Activated CD8-positive, alpha-beta T cell treated with anti-CD3 and anti-CD28 coated beads for 36 hours (primary cell): ENCODE results near the gene HSPA2. TPM values are rescaled to one million over a fixed set of nuclear protein-coding genes. Genes with fewer than 3 reads are reported as not detected.

ENCODE experiments used
- ATAC-seq: fragments of 200-7000 bp; cut with Tn5 transposase; one replicate; pipeline ENCODE4 v1.10.0; 2021; ENCODE audit warnings: mild to moderate bottlenecking, moderate library complexity
- CTCF ChIA-PET: fragments of 350-600 bp; sonication (Branson Sonifier 250); formaldehyde crosslinking; loops from one replicate; lab custom pipeline; 2021; ENCODE audit warnings: antibody characterized with exemption; lab: Charles Lee
- POLR2A ChIA-PET: fragments of 350-600 bp; sonication (Branson Sonifier 250); formaldehyde crosslinking; loops from one replicate; lab custom pipeline; 2021; ENCODE audit warnings: antibody characterized with exemption; lab: Charles Lee
- DNase-seq: peaks from one replicate; pipeline ENCODE4 v3.0.0-alpha.2; 2020
- H3K27ac Mint-ChIP-seq: one replicate; pipeline ENCODE4 v1.8.0; 2021; ENCODE audit warnings: mild to moderate bottlenecking, mixed read lengths
- H3K27me3 Mint-ChIP-seq: one replicate; pipeline ENCODE4 v1.8.0; 2021; ENCODE audit warnings: mixed read lengths
- H3K36me3 Mint-ChIP-seq: one replicate; pipeline ENCODE4 v1.8.0; 2021; ENCODE audit warnings: low read depth, mixed read lengths
- H3K4me1 Mint-ChIP-seq: one replicate; pipeline ENCODE4 v1.8.0; 2021; ENCODE audit warnings: low read depth, mixed read lengths
- H3K4me3 Mint-ChIP-seq: one replicate; pipeline ENCODE4 v1.8.0; 2021; ENCODE audit warnings: mild to moderate bottlenecking, moderate library complexity, mixed read lengths
- H3K9me3 Mint-ChIP-seq: one replicate; pipeline ENCODE4 v1.8.0; 2021; ENCODE audit warnings: mixed read lengths
- intact Hi-C: fragments of 100-400 bp; cut with micrococcal nuclease; formaldehyde crosslinking; loops from one replicate; pipeline ENCODE4 v1.10.0; 2022
- total RNA-seq, 2 experiments: library from RNA; stranded (reverse); gene quantifications; one replicate each; pipeline ENCODE4 v1.2.3, GENCODE V29; 2021
- TF ChIP-seq, protein P1 (sequence below): fragments of 200-600 bp; IDR thresholded peaks from one replicate; pipeline ENCODE4 v1.8.0; 2022; ENCODE audit warnings: antibody characterized with exemption, mild to moderate bottlenecking

HSPA2 gene
- total RNA-seq, 2 experiments from 2014 or later, result 2.9 to 3.6 TPM

DNA sequence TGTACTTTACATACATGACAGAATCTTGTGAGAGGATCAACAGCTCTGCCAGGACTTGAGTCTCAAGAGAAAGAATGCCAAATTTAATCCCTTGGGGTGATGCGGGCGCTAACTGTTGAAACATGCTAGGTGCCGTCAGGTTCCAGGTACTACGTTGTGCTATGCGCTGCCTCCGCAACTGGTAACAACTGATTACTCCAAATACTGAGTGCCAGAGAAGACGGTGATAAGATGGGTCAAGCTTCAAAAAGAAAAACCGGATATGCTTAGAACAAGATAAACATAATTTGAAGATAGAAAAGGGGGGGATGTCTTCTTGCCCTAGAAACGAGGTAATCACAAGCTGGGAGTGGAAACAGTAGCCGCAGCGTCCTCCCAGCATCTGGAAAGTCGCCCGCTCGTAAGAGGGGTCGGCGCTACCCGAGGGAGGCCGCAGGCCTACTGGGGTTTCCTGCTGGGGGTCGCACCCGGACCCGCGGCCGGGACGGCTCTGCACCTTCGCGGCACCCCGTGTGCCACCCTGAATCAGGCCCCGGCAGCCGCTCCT, 37.6 kb upstream of the HSPA2 start:
- CTCF ChIA-PET, result interaction anchor here (1.0 to 3.1 kb wide), 5 partner anchors 8 to 134 kb away, joined by 3 to 23 read pairs (median 4); no protein-coding TSS in a partner anchor
- TF ChIP-seq, protein P1, sequence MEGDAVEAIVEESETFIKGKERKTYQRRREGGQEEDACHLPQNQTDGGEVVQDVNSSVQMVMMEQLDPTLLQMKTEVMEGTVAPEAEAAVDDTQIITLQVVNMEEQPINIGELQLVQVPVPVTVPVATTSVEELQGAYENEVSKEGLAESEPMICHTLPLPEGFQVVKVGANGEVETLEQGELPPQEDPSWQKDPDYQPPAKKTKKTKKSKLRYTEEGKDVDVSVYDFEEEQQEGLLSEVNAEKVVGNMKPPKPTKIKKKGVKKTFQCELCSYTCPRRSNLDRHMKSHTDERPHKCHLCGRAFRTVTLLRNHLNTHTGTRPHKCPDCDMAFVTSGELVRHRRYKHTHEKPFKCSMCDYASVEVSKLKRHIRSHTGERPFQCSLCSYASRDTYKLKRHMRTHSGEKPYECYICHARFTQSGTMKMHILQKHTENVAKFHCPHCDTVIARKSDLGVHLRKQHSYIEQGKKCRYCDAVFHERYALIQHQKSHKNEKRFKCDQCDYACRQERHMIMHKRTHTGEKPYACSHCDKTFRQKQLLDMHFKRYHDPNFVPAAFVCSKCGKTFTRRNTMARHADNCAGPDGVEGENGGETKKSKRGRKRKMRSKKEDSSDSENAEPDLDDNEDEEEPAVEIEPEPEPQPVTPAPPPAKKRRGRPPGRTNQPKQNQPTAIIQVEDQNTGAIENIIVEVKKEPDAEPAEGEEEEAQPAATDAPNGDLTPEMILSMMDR, result no peak
- DNase-seq (peak; percentile 41), ATAC-seq (no peak)
- Mint-ChIP-seq H3K9me3 (no peaks in the 10 kb centered on the region), H3K27me3 (no peaks in the 10 kb centered on the region), H3K36me3 (peaks cover 61% of the 10 kb centered on the region), H3K4me1 (peaks cover 26% of the 10 kb centered on the region), H3K27ac (peak overlapping the region; percentile 97), H3K4me3 (peak overlapping the region; percentile 79)
- POLR2A ChIA-PET, result interaction anchor here (0.8 to 3.4 kb wide), 14 partner anchors 8 to 398 kb away, joined by 3 to 19 read pairs (median 4); partner anchors contain the start of genes AKAP5, HSPA2 and MTHFD1
- intact Hi-C loops, result no loop called here

DNA sequence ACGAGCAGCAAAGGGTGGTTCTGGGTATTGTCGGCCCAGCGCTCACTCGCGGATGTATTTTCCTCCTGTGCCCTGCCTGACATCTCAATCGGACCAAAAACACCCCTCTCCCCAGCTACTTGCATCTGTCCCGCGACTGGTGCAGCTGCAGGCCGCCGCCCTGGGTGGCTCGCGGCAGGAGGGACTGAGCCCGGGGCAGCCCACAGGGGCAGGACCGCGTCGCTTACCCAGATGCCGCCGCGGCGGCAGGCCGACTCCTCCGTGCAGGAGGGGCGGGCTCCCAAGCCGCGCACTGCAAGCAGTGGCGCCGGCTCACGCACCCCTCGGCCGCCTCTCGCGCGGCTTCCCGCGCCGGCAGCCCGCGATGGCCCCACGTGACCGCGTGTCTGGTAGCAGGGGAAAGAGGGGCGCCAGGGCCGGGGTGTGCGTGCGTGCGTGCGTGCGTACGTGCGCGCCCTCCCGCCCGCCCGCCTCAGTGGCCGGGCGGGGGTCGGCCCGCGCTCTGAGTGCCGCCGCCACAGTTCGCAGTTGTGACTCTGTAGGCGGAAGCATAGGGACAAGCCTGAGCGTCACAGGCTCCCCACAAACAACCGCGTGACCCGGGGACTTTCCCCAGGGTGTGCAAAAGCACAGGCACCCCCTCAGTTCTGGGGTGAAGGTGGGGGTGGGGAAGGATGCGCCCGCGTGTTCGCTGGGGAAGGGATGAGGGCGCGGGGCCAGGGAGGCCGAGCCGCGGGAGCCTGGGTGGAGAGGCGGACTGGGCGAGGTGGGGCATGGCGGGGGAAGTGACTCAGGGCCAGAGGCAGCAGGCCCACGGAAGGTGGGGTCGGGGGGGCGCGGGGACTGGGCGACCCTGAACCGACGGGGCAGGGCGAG, 36.9 kb upstream of the HSPA2 start, which contains the start of gene ZBTB25:
Gene ZBTB25, minus strand, starts transcription at position 405 of the 876 bp plus-strand sequence. CDS start 13,305 bp downstream, outside the sequence.
- POLR2A ChIA-PET, result interaction anchor here (0.7 to 3.4 kb wide), 15 partner anchors 8 to 165 kb away, joined by 3 to 19 read pairs (median 6); partner anchors contain the start of genes AKAP5, HSPA2 and MTHFD1
- intact Hi-C loops, result no loop called here
- no peaks in the 10 kb centered on the region for H3K27me3 Mint-ChIP-seq
- TF ChIP-seq, protein P1, result no peak
- ATAC-seq (peak; percentile 64), DNase-seq (peak; percentile 97)
- CTCF ChIA-PET, result interaction anchor here (1.0 to 3.1 kb wide), 2 partner anchors 7 to 74 kb away, joined by 4 to 23 read pairs; no protein-coding TSS in a partner anchor
- peaks cover 31% of the 10 kb centered on the region for H3K4me1 Mint-ChIP-seq
- no peaks in the 10 kb centered on the region for H3K9me3 Mint-ChIP-seq
- H3K36me3 Mint-ChIP-seq, result peaks cover 63% of the 10 kb centered on the region
- H3K27ac Mint-ChIP-seq, result peak within 1 kb of the TSS; percentile 99
- H3K4me3 Mint-ChIP-seq, result peak within 1 kb of the TSS; percentile 79

DNA sequence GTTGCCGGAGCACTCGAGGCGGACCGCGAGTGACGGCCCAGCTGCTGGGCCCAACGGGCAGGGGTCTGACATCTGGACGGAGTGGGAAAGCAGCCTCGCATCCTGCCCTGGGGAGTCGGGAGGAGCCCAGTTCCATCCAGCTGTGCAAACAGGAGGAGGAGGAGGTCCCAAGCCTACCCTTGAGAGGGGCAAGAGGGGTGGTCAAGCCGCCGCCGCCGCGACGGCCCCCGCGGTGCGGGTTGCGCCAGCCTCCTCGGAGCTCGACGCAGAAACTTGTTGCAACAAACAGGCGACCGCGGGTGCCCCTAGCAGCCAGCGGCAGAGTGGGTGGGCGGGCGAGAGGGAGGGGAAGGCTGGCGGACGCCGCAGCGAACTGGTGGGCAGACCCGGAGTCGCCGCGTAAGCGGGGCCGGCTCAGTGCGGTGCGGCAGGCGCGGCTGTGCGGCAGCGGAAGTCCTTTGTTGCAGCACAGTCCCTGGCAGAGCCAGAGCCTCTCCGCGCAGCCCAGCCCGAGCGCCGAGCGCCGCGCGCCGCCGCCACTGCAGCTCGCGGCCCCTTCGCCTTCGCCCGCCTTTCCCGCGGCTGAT, 36.1 kb upstream of the HSPA2 start, which contains the start of gene ZBTB1:
Gene ZBTB1, plus strand, starts transcription at position 461 of the 587 bp plus-strand sequence. CDS start 16,735 bp downstream, outside the sequence.
- TF ChIP-seq, protein P1, result no peak
- H3K9me3 Mint-ChIP-seq, result no peaks in the 10 kb centered on the region
- intact Hi-C loops, result no loop called here
- ATAC-seq (peak; percentile 50), DNase-seq (peak; percentile 94)
- H3K36me3 Mint-ChIP-seq, result peaks cover 62% of the 10 kb centered on the region
- peak within 1 kb of the TSS; percentile 99 for H3K27ac Mint-ChIP-seq
- H3K4me3 Mint-ChIP-seq, result peak within 1 kb of the TSS; percentile 79
- peaks cover 33% of the 10 kb centered on the region for H3K4me1 Mint-ChIP-seq
- POLR2A ChIA-PET, result interaction anchor here (0.6 to 3.4 kb wide), 14 partner anchors 9 to 133 kb away, joined by 3 to 19 read pairs (median 6); partner anchors contain the start of genes AKAP5 and HSPA2
- CTCF ChIA-PET, result interaction anchor here (0.6 to 1.4 kb wide), 2 partner anchors 35 to 75 kb away, joined by 3 to 4 read pairs; no protein-coding TSS in a partner anchor
- H3K27me3 Mint-ChIP-seq, result no peaks in the 10 kb centered on the region

DNA sequence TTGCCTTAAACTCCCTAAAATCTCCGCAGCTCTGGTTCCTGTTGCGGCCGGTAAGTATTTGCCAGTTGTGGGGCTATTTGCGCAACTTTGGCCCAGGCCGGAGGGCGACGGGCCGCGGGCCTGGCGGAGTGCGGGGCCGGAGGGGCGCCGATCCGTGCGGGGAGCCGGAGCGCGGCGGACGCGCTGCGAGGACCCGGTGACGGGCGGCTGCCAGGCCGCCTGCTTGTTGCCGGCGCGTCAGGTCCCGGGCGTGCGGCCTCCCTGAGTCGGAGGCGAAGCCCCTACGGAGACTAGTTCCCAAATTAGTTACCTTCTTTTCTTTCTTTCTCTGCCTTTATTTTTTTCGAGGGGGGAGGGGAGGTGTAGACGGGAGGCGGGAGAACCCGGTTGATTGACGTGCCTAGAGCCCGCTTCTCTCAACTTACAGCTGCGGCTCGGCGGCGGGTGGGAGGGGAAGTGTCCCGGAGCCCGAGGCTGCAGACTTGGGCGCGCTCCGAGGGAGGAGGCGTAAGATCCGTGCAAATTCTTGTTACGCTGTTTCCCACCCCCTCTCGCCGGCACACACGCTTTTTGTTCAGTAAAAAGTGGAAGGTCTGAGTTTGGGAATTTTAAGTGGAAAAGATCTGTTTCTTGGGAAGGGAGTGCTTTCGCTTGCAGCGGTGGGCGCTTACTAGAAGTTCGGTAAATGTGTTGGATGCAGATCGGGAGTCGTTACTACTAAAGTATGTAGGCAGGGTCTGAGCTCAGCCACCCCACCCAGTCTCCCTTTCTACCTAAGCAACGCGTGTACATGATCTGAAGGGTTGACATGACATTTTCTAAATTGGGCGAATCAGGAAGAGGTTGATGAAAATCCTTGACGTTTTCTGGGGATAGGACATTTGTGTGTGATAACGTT, 35.4 kb upstream of the HSPA2 start:
- ChIA-PET CTCF (interaction anchor here (0.6 to 1.4 kb wide), 4 partner anchors 10 to 75 kb away, joined by 3 to 4 read pairs (median 3); partner anchors contain the start of gene HSPA2), POLR2A (interaction anchor here (0.6 to 3.4 kb wide), 19 partner anchors 9 to 555 kb away, joined by 3 to 19 read pairs (median 4); partner anchors contain the start of genes AKAP5 and HSPA2)
- Mint-ChIP-seq H3K27me3 (no peaks in the 10 kb centered on the region), H3K27ac (peak overlapping the region; percentile 99), H3K4me3 (peak overlapping the region; percentile 79), H3K9me3 (no peaks in the 10 kb centered on the region), H3K4me1 (peaks cover 30% of the 10 kb centered on the region), H3K36me3 (peaks cover 56% of the 10 kb centered on the region)
- peak; percentile 93 for DNase-seq
- TF ChIP-seq, protein P1, result no peak
- intact Hi-C loops, result loop anchor here (5.0 kb wide), 1 partner anchor 37 kb away; the partner anchor contains the start of gene HSPA2
- ATAC-seq, result peak; percentile 42
